ENCODE results near the gene MUC2. TPM values are rescaled to one million over a fixed set of nuclear protein-coding genes. Genes with fewer than 3 reads are reported as not detected.

MUC2 gene
- total and polyA plus RNA-seq, 9 of the 15 experiments (the other 6 are each of a cell fraction or from before 2014, with no cell fraction given), result under 0.01 to 0.18 TPM; not detected in 7

GRCh38 chr11:1028616-1029015 is 46.1 kb upstream of the MUC2 start (continued):
- TF ChIP-seq MAZ (CRISPR knock-in tag; conservative IDR thresholded peaks at IDR 0.05 in 1 of 2, IDR thresholded peaks at IDR 0.05 in 1 of 2), result no peak
- no peak for TF ChIP-seq MYC (IDR thresholded peaks at IDR 0.05; ENCODE audit: low read depth, low read length)
- TF ChIP-seq MYC (CRISPR knock-in tag; IDR thresholded peaks at IDR 0.05; ENCODE audit: borderline replicate concordance, low read depth), result no peak

- Histone ChIP-seq H3K27ac (ENCODE audit: extremely low read depth, low read depth, low read length) (no peak overlapping the region), H3K27me3 (ENCODE audit: control insufficient read depth in 2 of 2, insufficient read depth in 2 of 2, low read length in 2 of 2) (peaks cover 0 to 53% of the 10 kb centered on the region in 2 experiments; a peak in 3 of 5 replicates), H3K4me2 (ENCODE audit: insufficient read depth, low read length) (no peak overlapping the region), H3K36me3 (ENCODE audit: control insufficient read depth, insufficient read depth, low read length) (no peaks in the 10 kb centered on the region), H3K9me1 (ENCODE audit: control insufficient read depth, insufficient read depth, low read length) (no peaks in the 10 kb centered on the region), H2AFZ (ENCODE audit: low read depth, low read length) (no peak overlapping the region), H3K9me3 (replicated peaks; ENCODE audit: control insufficient read depth, insufficient read depth, low read depth, low read length) (no peaks in the 10 kb centered on the region), H3K4me3 (no peak overlapping the region), H4K20me1 (replicated peaks; ENCODE audit: control insufficient read depth, insufficient read depth, low read length) (no peaks in the 10 kb centered on the region; the same call in 1 of the 2 replicates), H3K9ac (ENCODE audit: insufficient read depth in 1 of 2, low read depth in 2 of 2, low read length in 2 of 2) (no peak overlapping the region), H3K4me1 (replicated peaks in 1 of 2; ENCODE audit: control insufficient read depth in 2 of 2, insufficient read depth in 2 of 2, low read length in 2 of 2) (peaks cover 0 to 71% of the 10 kb centered on the region in 2 experiments; a peak in 2 of 5 replicates), H3K79me2 (ENCODE audit: control insufficient read depth, insufficient read depth, low read length) (no peaks in the 10 kb centered on the region)
- DNase-seq (ENCODE audit: extremely low read depth in 1 of 4, low spot score in 3 of 4), result no peak
- CTCF ChIA-PET (ENCODE audit: low intra/inter-chr PET ratio), result no interaction called here
- intact Hi-C loops (cut with micrococcal nuclease) (no loop called here), in situ Hi-C loops (cut with MboI) (no loop called here)
- ATAC-seq, result no peak
- no peak for FAIRE-seq
- WGBS (ENCODE audit: insufficient coverage, low coverage, missing lambda C conversion rate), result 20% methylated on average over 11 of the region's 25 CpGs
- BruUV-seq (replicated peaks), result no TSS peak
- TF ChIP-seq ZC3H4 (CRISPR knock-in tag; IDR thresholded peaks at IDR 0.05; ENCODE audit: borderline replicate concordance), result no peak
- TF ChIP-seq ZNF408 (CRISPR knock-in tag; IDR thresholded peaks at IDR 0.05; ENCODE audit: low read depth), result no peak
- no peak for TF ChIP-seq YBX1 (IDR thresholded peaks at IDR 0.05)
- no peak for TF ChIP-seq SIN3B (IDR thresholded peaks at IDR 0.05; ENCODE audit: low read depth)
- no peak for TF ChIP-seq BRCA1 (IDR thresholded peaks at IDR 0.05)
- no peak for TF ChIP-seq BRCA1 (CRISPR knock-in tag; IDR thresholded peaks at IDR 0.05)
- POLR2A ChIA-PET, result no interaction called here
These were observed 45.6 kb upstream of the MUC2 start for GRCh38 chr11:1029051-1029450.
